HepG2 (cell line): ENCODE results near the gene CDK8. TPM values are rescaled to one million over a fixed set of nuclear protein-coding genes. Genes with fewer than 3 reads are reported as not detected.

Experiments used
- ATAC-seq: fragments of 200-7000 bp; cut with Tn5 transposase; 3 replicates; pipeline ENCODE4 v1.9.1; 2020; ENCODE audit warnings: mild to moderate bottlenecking, moderate library complexity
- BruUV-seq: library from RNA; stranded (reverse); fragments of 400-500 nt; replicated peaks from 2 replicates; lab custom pipeline; 2021; lab: Mats Ljungman, UMichigan
- CTCF ChIA-PET: fragments of 300-600 bp; formaldehyde crosslinking; extraction: SDS; loops from one replicate; lab custom pipeline; 2021; ENCODE audit warnings: low total read pairs, inconsistent platforms, low intra/inter-chr PET ratio; lab: Yijun Ruan, JAX
- POLR2A ChIA-PET: fragments of 350-600 bp; sonication (Branson Sonifier 250); formaldehyde crosslinking; loops from one replicate; lab custom pipeline; 2020; ENCODE audit warnings: antibody characterized with exemption, inconsistent platforms; lab: Yijun Ruan, JAX
- DNase-seq: peaks from one replicate; pipeline ENCODE4 v3.0.0-alpha.2; 2015; ENCODE audit warnings: low spot score
- FAIRE-seq: peaks from 3 replicates; lab custom pipeline; 2011; peaks lifted over from hg19 to GRCh38; lab: Jason Lieb, UNC
- H2AFZ ChIP-seq: one replicate; pipeline ENCODE4 v1.6.1; 2011; ENCODE audit warnings: low read length, inconsistent platforms
- H3K27ac ChIP-seq: fragments of 300-600 bp; 3 replicates; pipeline ENCODE4 v1.8.0; 2011; ENCODE audit warnings: mixed run types, mild to moderate bottlenecking, mixed read lengths, low read length, inconsistent platforms; ENCODE audit not compliant: insufficient read depth; ENCODE audit errors: extremely low read length
- H3K27me3 ChIP-seq, 2 experiments: fragments of 200-600 bp in 1 of 2; 2 replicates in 1 of 2; 3 replicates in 1 of 2; pipeline versions ENCODE4 v1.6.0 to v1.8.0; 2011; ENCODE audit warnings: low read length in 2 of 2, mild to moderate bottlenecking in 2 of 2, moderate library complexity in 2 of 2, inconsistent platforms in 1 of 2; ENCODE audit not compliant: insufficient read depth in 2 of 2, control insufficient read depth in 1 of 2
- H3K36me3 ChIP-seq, 2 experiments: fragments of 200-600 bp in 1 of 2; replicated peaks in 1 of 2; 2 replicates in 1 of 2; 3 replicates in 1 of 2; pipeline versions ENCODE4 v1.5.1 to v1.8.0; 2011; ENCODE audit warnings: low read length in 2 of 2, inconsistent platforms in 1 of 2; ENCODE audit not compliant: insufficient read depth in 2 of 2, control insufficient read depth in 1 of 2
- H3K4me1 ChIP-seq: 2 replicates; pipeline ENCODE4 v1.5.1; 2012; ENCODE audit warnings: low read length, inconsistent platforms; ENCODE audit not compliant: insufficient read depth
- H3K4me2 ChIP-seq: 2 replicates; pipeline ENCODE4 v1.6.0; 2011; ENCODE audit warnings: low read depth, low read length, inconsistent platforms
- H3K4me3 ChIP-seq, 3 experiments: fragments of 200-600 bp in 1 of 3; sonication (generic), shearing (Covaris generic) in 1 of 3; replicated peaks in 1 of 3; 2 replicates each; pipeline ENCODE4 v1.5.1; 2011 to 2016; ENCODE audit warnings: low read length in 3 of 3, inconsistent platforms in 2 of 3, low read depth in 2 of 3, mild to moderate bottlenecking in 2 of 3, control low read depth in 1 of 3, mixed read lengths in 1 of 3; ENCODE audit not compliant: insufficient read depth in 1 of 3
- H3K79me2 ChIP-seq: one replicate; pipeline ENCODE4 v1.6.1; 2011; ENCODE audit warnings: low read length, inconsistent platforms; ENCODE audit not compliant: insufficient read depth
- H3K9ac ChIP-seq: 2 replicates; pipeline ENCODE4 v1.6.0; 2011; ENCODE audit warnings: mild to moderate bottlenecking, low read depth, low read length, inconsistent platforms; ENCODE audit not compliant: insufficient read depth
- H3K9me3 ChIP-seq: 2 replicates; pipeline ENCODE4 v1.5.1; 2012; ENCODE audit warnings: mild to moderate bottlenecking, low read length
- H4K20me1 ChIP-seq: 2 replicates; pipeline ENCODE4 v1.6.0; 2011; ENCODE audit warnings: inconsistent platforms, mild to moderate bottlenecking, low read length, moderate library complexity; ENCODE audit not compliant: insufficient read depth
- BRD4 ChIP-seq: sonication (generic); formaldehyde crosslinking; IDR thresholded peaks from 2 replicates; pipeline ENCODE4 v1.4.0; 2020; ENCODE audit warnings: missing genetic modification reagents
- HCFC1 ChIP-seq: fragments of 150-350 bp; IDR thresholded peaks from 2 replicates; pipeline ENCODE4 v1.6.1; 2014; ENCODE audit warnings: low read depth, low read length
- HMG20A ChIP-seq: IDR thresholded peaks from 2 replicates; pipeline ENCODE4 v1.6.1; 2016; ENCODE audit warnings: borderline replicate concordance
- MTF2 ChIP-seq: sonication (generic); formaldehyde crosslinking; IDR thresholded peaks from 2 replicates; pipeline ENCODE4 v1.5.0; 2020; ENCODE audit warnings: missing genetic modification reagents, borderline replicate concordance
- PPARG ChIP-seq: conservative IDR thresholded peaks from 2 replicates; pipeline ENCODE4 v1.6.1; 2016; ENCODE audit warnings: missing biosample characterization, missing genetic modification reagents
- RELA ChIP-seq: sonication (generic); formaldehyde crosslinking; IDR thresholded peaks from 2 replicates; pipeline ENCODE4 v1.4.0; 2020; ENCODE audit warnings: missing genetic modification reagents
- ZFP36L1 ChIP-seq: sonication (generic); formaldehyde crosslinking; IDR thresholded peaks from 2 replicates; pipeline ENCODE4 v1.8.0; 2022; ENCODE audit warnings: mild to moderate bottlenecking, missing genetic modification reagents, moderate library complexity
- ZNF160 ChIP-seq: sonication (generic); formaldehyde crosslinking; IDR thresholded peaks from 2 replicates; pipeline ENCODE4 v1.8.0; 2022; ENCODE audit warnings: mild to moderate bottlenecking, inconsistent platforms, missing genetic modification reagents
- ZNF431 ChIP-seq: sonication (generic); formaldehyde crosslinking; IDR thresholded peaks from 2 replicates; pipeline ENCODE4 v1.9.0; 2022; ENCODE audit warnings: missing genetic modification reagents, low read depth, mild to moderate bottlenecking, borderline replicate concordance
- ZNF660 ChIP-seq: sonication (generic); formaldehyde crosslinking; IDR thresholded peaks from 2 replicates; pipeline ENCODE4 v1.5.1; 2020; ENCODE audit warnings: mild to moderate bottlenecking, low read depth, missing genetic modification reagents, borderline replicate concordance
- ZNF747 ChIP-seq: sonication (generic); formaldehyde crosslinking; IDR thresholded peaks from 2 replicates; pipeline ENCODE4 v1.8.1; 2023; ENCODE audit warnings: missing genetic modification reagents, mild to moderate bottlenecking, borderline replicate concordance
- ZNF761 ChIP-seq: sonication (generic); formaldehyde crosslinking; conservative IDR thresholded peaks from 2 replicates; pipeline ENCODE4 v1.4.0; 2020; ENCODE audit warnings: mild to moderate bottlenecking, missing genetic modification reagents
- ZNF772 ChIP-seq: sonication (generic); formaldehyde crosslinking; IDR thresholded peaks from 2 replicates; pipeline ENCODE4 v1.5.0; 2020; ENCODE audit warnings: mild to moderate bottlenecking, missing genetic modification reagents
- ZNF816 ChIP-seq: sonication (generic); formaldehyde crosslinking; IDR thresholded peaks from 2 replicates; pipeline ENCODE4 v1.8.0; 2022; ENCODE audit warnings: missing genetic modification reagents, mild to moderate bottlenecking, borderline replicate concordance
- ZNF83 ChIP-seq: sonication (generic); formaldehyde crosslinking; IDR thresholded peaks from 2 replicates; pipeline ENCODE4 v1.4.0; 2020; ENCODE audit warnings: missing genetic modification reagents, mild to moderate bottlenecking, borderline replicate concordance
- ZSCAN25 ChIP-seq: sonication (generic); formaldehyde crosslinking; IDR thresholded peaks from 2 replicates; pipeline ENCODE4 v1.8.0; 2022; ENCODE audit warnings: mild to moderate bottlenecking, missing genetic modification reagents
- WGBS: methylation state at CpG from one replicate; pipeline ENCODE4 v1.1.6; 2017; ENCODE audit warnings: low lambda C conversion rate; 5-methylcytosine and 5-hydroxymethylcytosine counted together
- in situ Hi-C: cut with HindIII; loops from 2 replicates; pipeline ENCODE4 v1.10.0; 2017; ENCODE audit warnings: low pct_unique_long_range_greater_than_20kb; ENCODE audit not compliant: extremely low pct_ligation_motif_present
- intact Hi-C: fragments of 100-400 bp; cut with micrococcal nuclease; formaldehyde crosslinking; loops from one replicate; pipeline ENCODE4 v1.10.0; 2022; ENCODE audit not compliant: unreplicated experiment
- polyA plus RNA-seq, 8 experiments: library from polyadenylated mRNA; depleted of rRNA in 3 of 8; stranded (reverse) in 7 of 8; unstranded in 1 of 8; fragments of >200 nt; fragmentation: Illumina TruSeq in 4 of 8; extraction: Trizol in 4 of 8; gene quantifications; 2 replicates each; pipeline versions ENCODE4 v1.2.1 to v1.2.3, GENCODE V29; 2011 to 2016; ENCODE audit warnings: low read depth in 4 of 8, missing spikeins in 1 of 8, mixed read lengths in 1 of 8; ENCODE audit not compliant: insufficient read depth in 1 of 8
- total RNA-seq, 5 experiments: library from RNA; depleted of rRNA; stranded (reverse); fragments of >200 nt; fragmentation: Illumina TruSeq; extraction: Trizol; gene quantifications; 2 replicates each; pipeline ENCODE4 v1.2.3, GENCODE V29; 2016; ENCODE audit warnings: low read depth in 1 of 5
- TF ChIP-seq, protein P1 (sequence below): IDR thresholded peaks from 2 replicates; pipeline ENCODE4 v1.6.1; 2016; ENCODE audit warnings: missing compliant biosample characterization, missing genetic modification reagents, borderline replicate concordance
- TF ChIP-seq, protein P2 (sequence below): sonication (generic); formaldehyde crosslinking; IDR thresholded peaks from 2 replicates; pipeline ENCODE4 v1.4.0; 2020; ENCODE audit warnings: missing genetic modification reagents

Gene CDK8
- total and polyA plus RNA-seq, 2 of the 13 experiments (the other 11 are each of a cell fraction or from before 2014, with no cell fraction given) = 15.8 to 16.4 TPM

DNA sequence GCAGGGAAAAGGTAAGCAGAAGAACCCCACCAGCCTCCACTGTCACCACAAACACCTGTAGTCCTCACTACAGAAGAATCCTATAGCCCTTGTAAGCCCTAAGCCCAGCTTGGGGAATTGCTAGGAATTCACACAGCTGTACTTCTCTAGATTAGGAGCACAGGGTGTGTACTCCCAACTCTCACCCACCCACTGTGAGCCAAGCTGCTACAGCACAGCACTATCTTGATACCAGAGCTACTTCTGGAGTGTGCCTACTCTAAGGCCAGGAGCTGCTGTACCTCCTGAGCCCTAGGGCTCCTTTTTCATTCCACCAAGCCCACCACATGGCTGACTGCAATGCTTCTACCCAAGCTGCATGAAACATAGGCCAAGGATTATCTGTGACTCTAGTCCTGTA, 181.2 kb downstream of the CDK8 start (continued):
- TF ChIP-seq ZNF772 (CRISPR knock-in tag) (no peak), ZNF431 (no peak), ZNF747 (CRISPR knock-in tag) (no peak), HCFC1 (no peak), PPARG (no peak), MTF2 (no peak), ZFP36L1 (CRISPR knock-in tag) (no peak), HMG20A (no peak), ZSCAN25 (CRISPR knock-in tag) (no peak)

DNA sequence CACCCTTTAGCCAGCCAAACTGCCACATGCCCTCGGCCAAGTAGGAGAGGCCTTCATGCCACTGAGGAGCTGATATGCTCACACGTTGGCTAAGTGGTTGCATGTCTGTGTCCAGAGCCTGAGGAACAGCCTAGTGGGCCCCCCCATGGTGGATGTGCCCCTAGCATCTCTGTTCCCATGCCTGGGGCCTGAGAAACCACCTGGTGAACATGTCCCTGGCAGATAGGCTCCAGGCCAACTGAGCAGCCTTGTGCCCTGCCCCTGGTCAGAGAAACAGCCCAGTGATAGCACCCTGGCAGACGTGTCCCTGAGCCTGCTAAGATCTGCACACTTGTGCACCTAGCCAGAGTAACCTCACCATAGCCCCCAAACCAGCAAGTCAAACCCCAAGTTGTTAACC, 181.7 kb downstream of the CDK8 start:
- POLR2A ChIA-PET = no interaction called here
- TF ChIP-seq ZNF660 (CRISPR knock-in tag) (no peak), ZNF761 (no peak), ZNF83 (CRISPR knock-in tag) (no peak), BRD4 (CRISPR knock-in tag) (no peak), RELA (no peak), ZNF816 (CRISPR knock-in tag) (no peak), ZNF160 (CRISPR knock-in tag) (no peak)
- TF ChIP-seq, protein P1, sequence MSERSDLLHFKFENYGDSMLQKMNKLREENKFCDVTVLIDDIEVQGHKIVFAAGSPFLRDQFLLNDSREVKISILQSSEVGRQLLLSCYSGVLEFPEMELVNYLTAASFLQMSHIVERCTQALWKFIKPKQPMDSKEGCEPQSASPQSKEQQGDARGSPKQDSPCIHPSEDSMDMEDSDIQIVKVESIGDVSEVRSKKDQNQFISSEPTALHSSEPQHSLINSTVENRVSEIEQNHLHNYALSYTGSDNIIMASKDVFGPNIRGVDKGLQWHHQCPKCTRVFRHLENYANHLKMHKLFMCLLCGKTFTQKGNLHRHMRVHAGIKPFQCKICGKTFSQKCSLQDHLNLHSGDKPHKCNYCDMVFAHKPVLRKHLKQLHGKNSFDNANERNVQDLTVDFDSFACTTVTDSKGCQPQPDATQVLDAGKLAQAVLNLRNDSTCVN = no peak
- TF ChIP-seq, protein P2, sequence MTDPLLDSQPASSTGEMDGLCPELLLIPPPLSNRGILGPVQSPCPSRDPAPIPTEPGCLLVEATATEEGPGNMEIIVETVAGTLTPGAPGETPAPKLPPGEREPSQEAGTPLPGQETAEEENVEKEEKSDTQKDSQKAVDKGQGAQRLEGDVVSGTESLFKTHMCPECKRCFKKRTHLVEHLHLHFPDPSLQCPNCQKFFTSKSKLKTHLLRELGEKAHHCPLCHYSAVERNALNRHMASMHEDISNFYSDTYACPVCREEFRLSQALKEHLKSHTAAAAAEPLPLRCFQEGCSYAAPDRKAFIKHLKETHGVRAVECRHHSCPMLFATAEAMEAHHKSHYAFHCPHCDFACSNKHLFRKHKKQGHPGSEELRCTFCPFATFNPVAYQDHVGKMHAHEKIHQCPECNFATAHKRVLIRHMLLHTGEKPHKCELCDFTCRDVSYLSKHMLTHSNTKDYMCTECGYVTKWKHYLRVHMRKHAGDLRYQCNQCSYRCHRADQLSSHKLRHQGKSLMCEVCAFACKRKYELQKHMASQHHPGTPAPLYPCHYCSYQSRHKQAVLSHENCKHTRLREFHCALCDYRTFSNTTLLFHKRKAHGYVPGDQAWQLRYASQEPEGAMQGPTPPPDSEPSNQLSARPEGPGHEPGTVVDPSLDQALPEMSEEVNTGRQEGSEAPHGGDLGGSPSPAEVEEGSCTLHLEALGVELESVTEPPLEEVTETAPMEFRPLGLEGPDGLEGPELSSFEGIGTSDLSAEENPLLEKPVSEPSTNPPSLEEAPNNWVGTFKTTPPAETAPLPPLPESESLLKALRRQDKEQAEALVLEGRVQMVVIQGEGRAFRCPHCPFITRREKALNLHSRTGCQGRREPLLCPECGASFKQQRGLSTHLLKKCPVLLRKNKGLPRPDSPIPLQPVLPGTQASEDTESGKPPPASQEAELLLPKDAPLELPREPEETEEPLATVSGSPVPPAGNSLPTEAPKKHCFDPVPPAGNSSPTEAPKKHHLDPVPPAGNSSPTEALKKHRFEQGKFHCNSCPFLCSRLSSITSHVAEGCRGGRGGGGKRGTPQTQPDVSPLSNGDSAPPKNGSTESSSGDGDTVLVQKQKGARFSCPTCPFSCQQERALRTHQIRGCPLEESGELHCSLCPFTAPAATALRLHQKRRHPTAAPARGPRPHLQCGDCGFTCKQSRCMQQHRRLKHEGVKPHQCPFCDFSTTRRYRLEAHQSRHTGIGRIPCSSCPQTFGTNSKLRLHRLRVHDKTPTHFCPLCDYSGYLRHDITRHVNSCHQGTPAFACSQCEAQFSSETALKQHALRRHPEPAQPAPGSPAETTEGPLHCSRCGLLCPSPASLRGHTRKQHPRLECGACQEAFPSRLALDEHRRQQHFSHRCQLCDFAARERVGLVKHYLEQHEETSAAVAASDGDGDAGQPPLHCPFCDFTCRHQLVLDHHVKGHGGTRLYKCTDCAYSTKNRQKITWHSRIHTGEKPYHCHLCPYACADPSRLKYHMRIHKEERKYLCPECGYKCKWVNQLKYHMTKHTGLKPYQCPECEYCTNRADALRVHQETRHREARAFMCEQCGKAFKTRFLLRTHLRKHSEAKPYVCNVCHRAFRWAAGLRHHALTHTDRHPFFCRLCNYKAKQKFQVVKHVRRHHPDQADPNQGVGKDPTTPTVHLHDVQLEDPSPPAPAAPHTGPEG (CRISPR knock-in tag) = no peak

More for the DNA sequence above, 181.7 kb downstream of the CDK8 start:
- CTCF ChIA-PET = no interaction called here
- Histone ChIP-seq H3K4me3 (no peak overlapping the region), H3K79me2 (no peaks in the 10 kb centered on the region), H3K4me1 (no peaks in the 10 kb centered on the region), H3K36me3 (no peaks in the 10 kb centered on the region), H3K9me3 (peaks cover 34% of the 10 kb centered on the region), H3K4me2 (no peak overlapping the region), H4K20me1 (no peaks in the 10 kb centered on the region), H2AFZ (no peak overlapping the region), H3K9ac (no peak overlapping the region), H3K27me3 (peaks cover 0 to under 1% of the 10 kb centered on the region in 2 experiments; a peak in 1 of 5 replicates), H3K27ac (no peak overlapping the region)
- no peak for DNase-seq
- WGBS = no CpG with 5 or more reads among the region's 3 CpGs
- no TSS peak for BruUV-seq
- in situ Hi-C loops = no loop called here
- intact Hi-C loops = no loop called here
- FAIRE-seq = no peak
- no peak for ATAC-seq
